Kidney (tissue), 14 donors: ENCODE data around the gene BIK. TPM values are rescaled to one million over a fixed set of nuclear protein-coding genes. Genes with fewer than 3 reads are reported as not detected.

ENCODE experiments used
- DNase-seq, 5 donors: peaks; one replicate each; pipeline ENCODE4 v3.0.0-alpha.2; 2013 to 2020
- FAIRE-seq: peaks from 2 replicates; lab custom pipeline; 2012; peaks lifted over from hg19 to GRCh38; lab: Jason Lieb, UNC
- H3K27ac ChIP-seq, 2 donors: one replicate each; pipeline ENCODE4 v1.7.0; 2013; ENCODE audit warnings: low read depth in 2 of 2, low read length in 2 of 2, inconsistent platforms in 1 of 2
- H3K27me3 ChIP-seq: one replicate; pipeline ENCODE4 v1.7.1; 2013; ENCODE audit warnings: low read length, inconsistent platforms; ENCODE audit not compliant: control insufficient read depth, insufficient read depth
- H3K36me3 ChIP-seq, 3 donors: one replicate each; pipeline versions ENCODE4 v1.7.0 to v1.7.1; 2013; ENCODE audit warnings: low read length in 3 of 3, control low read depth in 1 of 3, inconsistent platforms in 1 of 3; ENCODE audit not compliant: insufficient read depth in 3 of 3, control insufficient read depth in 2 of 3
- H3K4me1 ChIP-seq, 3 donors: one replicate each; pipeline versions ENCODE4 v1.7.0 to v1.7.1; 2013; ENCODE audit warnings: low read length in 3 of 3, inconsistent platforms in 1 of 3, low read depth in 1 of 3; ENCODE audit not compliant: control insufficient read depth in 2 of 3, insufficient read depth in 2 of 3
- H3K4me3 ChIP-seq, 3 donors: one replicate each; pipeline versions ENCODE4 v1.7.0 to v1.8.1; 2013; ENCODE audit warnings: low read length in 3 of 3, control low read depth in 1 of 3, inconsistent platforms in 1 of 3
- H3K9ac ChIP-seq, 3 donors: one replicate each; pipeline versions ENCODE4 v1.7.0 to v1.7.1; 2013; ENCODE audit warnings: low read length in 3 of 3, control low read depth in 1 of 3, inconsistent platforms in 1 of 3
- H3K9me3 ChIP-seq, 3 donors: one replicate each; pipeline versions ENCODE4 v1.7.0 to v1.7.1; 2013; ENCODE audit warnings: low read length in 3 of 3, control low read depth in 1 of 3, inconsistent platforms in 1 of 3; ENCODE audit not compliant: control insufficient read depth in 2 of 3, insufficient read depth in 1 of 3
- CTCF ChIP-seq: IDR thresholded peaks from 3 replicates; pipeline ENCODE4 v1.5.1; 2012; ENCODE audit warnings: mild to moderate bottlenecking, moderate library complexity, borderline replicate concordance; ENCODE audit not compliant: insufficient read depth; ENCODE audit errors: extremely low read depth
- intact Hi-C: fragments of 100-400 bp; cut with DNase I; formaldehyde crosslinking; loops from one replicate; pipeline ENCODE4 v1.11.1; 2022
- polyA plus RNA-seq: library from polyadenylated mRNA; stranded (reverse); fragments of 350-450 nt; fragmentation: Illumina TruSeq; extraction: RNeasy Lipid Tissue Mini Kit (QIAGEN cat#74804); gene quantifications from one replicate; pipeline ENCODE4 v1.2.3, GENCODE V29; 2014; ENCODE audit warnings: low read depth, low replicate concordance; ENCODE audit not compliant: insufficient read depth
- total RNA-seq: library from RNA; stranded (reverse); fragmentation: NEBNext Ultra II Directional; extraction: Animal tissue kit (Norgen Biotek cat#: 25700); gene quantifications from one replicate; pipeline ENCODE4 v1.2.1, GENCODE V29; 2021
- donor health status: control.
- donor health status: control.
- donor health status: control.
- donor health status: control.
- donor health status: control.
- donor health status: DM: yes; HTN: yes; CAD: no.
- donor health status: Normal renal cell carcinoma (clear cell type).

The BIK gene
- total and polyA plus RNA-seq, 2 donors from 2014 or later: 4.7 to 4.8 TPM

- FAIRE-seq (no peak), DNase-seq (no peak)
- H3K36me3 ChIP-seq: no peaks in the 10 kb centered on the region
- H3K27ac ChIP-seq: no peak overlapping the region
- intact Hi-C loops: no loop called here
- H3K4me3 ChIP-seq: no peak overlapping the region
- TF ChIP-seq CTCF: no peak
- H3K4me1 ChIP-seq: peaks cover 0 to 4% (median 0%) of the 10 kb centered on the region in 3 donors
- H3K9me3 ChIP-seq: no peaks in the 10 kb centered on the region
- no peaks in the 10 kb centered on the region for H3K27me3 ChIP-seq
- no peak overlapping the region for H3K9ac ChIP-seq
These were observed 6.4 kb downstream of the BIK start for GRCh38 chr22:43116932-43117331.

GRCh38 chr22:43118024-43118849 is 7.7 kb downstream of the BIK start:
- no peak overlapping the region for H3K4me3 ChIP-seq
- intact Hi-C loops: no loop called here
- H3K9me3 ChIP-seq: no peaks in the 10 kb centered on the region
- peaks cover 0 to 4% (median 0%) of the 10 kb centered on the region in 3 donors for H3K4me1 ChIP-seq
- no peaks in the 10 kb centered on the region for H3K36me3 ChIP-seq
- DNase-seq (no peak), FAIRE-seq (no peak)
- no peak overlapping the region for H3K27ac ChIP-seq
- H3K27me3 ChIP-seq: no peaks in the 10 kb centered on the region
- H3K9ac ChIP-seq: no peak overlapping the region
- TF ChIP-seq CTCF: no peak

- Histone ChIP-seq H3K4me1 (peaks cover 0 to 4% (median 0%) of the 10 kb centered on the region in 3 donors), H3K27me3 (no peaks in the 10 kb centered on the region), H3K4me3 (no peak overlapping the region), H3K36me3 (no peaks in the 10 kb centered on the region), H3K9ac (no peak overlapping the region), H3K27ac (no peak overlapping the region), H3K9me3 (no peaks in the 10 kb centered on the region)
- DNase-seq (no peak), FAIRE-seq (no peak)
- intact Hi-C loops: no loop called here
- TF ChIP-seq CTCF: no peak
These were observed 8.5 kb downstream of the BIK start for GRCh38 chr22:43118953-43119458.
